SK-N-MC (cell line): ENCODE measurements around the gene VPS4B.

Source experiments
- EZH2 ChIP-seq: fragments of 200-600 bp; sonication (generic); IDR thresholded peaks from one replicate; pipeline ENCODE4 v1.6.1; 2017; ENCODE audit warnings: antibody characterized with exemption
- POLR2AphosphoS5 ChIP-seq: IDR thresholded peaks from 2 replicates; pipeline ENCODE4 v1.6.1; 2012; ENCODE audit warnings: mild to moderate bottlenecking, low read depth, low read length, borderline replicate concordance

DNA sequence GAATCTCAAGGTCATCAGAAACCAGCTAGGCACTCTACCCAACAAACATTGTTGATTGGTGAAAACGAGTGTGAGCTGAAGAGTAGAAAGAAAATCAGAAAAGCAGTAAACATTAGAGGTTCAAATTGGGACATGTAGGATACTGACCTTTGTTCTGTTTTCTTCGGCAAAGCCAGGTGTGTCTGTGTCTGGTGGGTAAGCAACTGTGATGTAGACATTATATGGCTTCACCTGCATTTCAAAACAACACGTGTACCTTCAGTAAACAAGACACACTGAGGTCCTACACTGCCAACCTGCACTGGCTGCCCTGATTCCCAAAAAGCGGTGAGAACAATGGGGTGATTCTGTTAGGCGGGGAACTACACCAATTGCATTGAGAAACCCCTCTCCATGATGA, 78.0 kb downstream of the VPS4B start:
- TF ChIP-seq EZH2 (no peak), POLR2AphosphoS5 (no peak)
